Lung (tissue), 12 donors: ENCODE data around the gene TPD52L2. TPM values are rescaled to one million over a fixed set of nuclear protein-coding genes. Genes with fewer than 3 reads are reported as not detected.
"Not testable (repeated sequence)": the region's sequence is repeated elsewhere in the genome, so short reads cannot be mapped to it uniquely, and the experiment has no call there.

Experiments used
- ATAC-seq: fragments of 200-7000 bp; cut with Tn5 transposase; one replicate; pipeline ENCODE4 v1.9.1; 2020; ENCODE audit warnings: moderate number of reproducible peaks; ENCODE audit not compliant: insufficient read depth, low FRiP score
- DNase-seq, 3 donors: peaks; one replicate each; pipeline ENCODE4 v3.0.0-alpha.2; 2013 to 2017
- H3K27ac ChIP-seq, 2 donors: one replicate each; pipeline ENCODE4 v1.5.1; 2013; ENCODE audit warnings: mild to moderate bottlenecking in 2 of 2, moderate library complexity in 2 of 2, control low read depth in 1 of 2, inconsistent platforms in 1 of 2, low read depth in 1 of 2, low read length in 1 of 2
- H3K27me3 ChIP-seq, 3 donors: one replicate each; pipeline ENCODE4 v1.5.1; 2013; ENCODE audit warnings: low read length in 2 of 3; ENCODE audit not compliant: control insufficient read depth in 3 of 3, insufficient read depth in 3 of 3
- H3K36me3 ChIP-seq, 4 donors: one replicate each; pipeline ENCODE4 v1.5.1; 2013; ENCODE audit warnings: low read length in 4 of 4, mild to moderate bottlenecking in 1 of 4, moderate library complexity in 1 of 4; ENCODE audit not compliant: control insufficient read depth in 4 of 4, insufficient read depth in 4 of 4
- H3K4me1 ChIP-seq, 5 donors: one replicate each; pipeline ENCODE4 v1.5.1; 2013; ENCODE audit warnings: low read length in 5 of 5, mild to moderate bottlenecking in 2 of 5, moderate library complexity in 1 of 5; ENCODE audit not compliant: control insufficient read depth in 5 of 5, insufficient read depth in 5 of 5
- H3K4me3 ChIP-seq: one replicate; pipeline ENCODE4 v1.5.1; 2013; ENCODE audit warnings: mild to moderate bottlenecking, control low read depth, moderate library complexity
- H3K9ac ChIP-seq, 2 donors: one replicate each; pipeline ENCODE4 v1.5.1; 2013; ENCODE audit warnings: low read length in 2 of 2, control low read depth in 1 of 2; ENCODE audit not compliant: insufficient read depth in 1 of 2
- H3K9me3 ChIP-seq, 4 donors: one replicate each; pipeline ENCODE4 v1.5.1; 2013; ENCODE audit warnings: low read length in 3 of 4, mild to moderate bottlenecking in 1 of 4, moderate library complexity in 1 of 4; ENCODE audit not compliant: control insufficient read depth in 4 of 4, insufficient read depth in 3 of 4
- CTCF ChIP-seq: IDR thresholded peaks from 2 replicates; pipeline ENCODE4 v1.5.1; 2012; ENCODE audit warnings: mild to moderate bottlenecking; ENCODE audit errors: control extremely low read depth, extremely low read depth
- WGBS, 2 donors: extraction: QIAGEN DNeasy Blood & Tissue Kit; methylation state at CpG; one replicate each; pipeline ENCODE4 v1.1.7; 2013; 5-methylcytosine and 5-hydroxymethylcytosine counted together
- polyA plus RNA-seq, 2 donors: library from polyadenylated mRNA; stranded (reverse); fragments of 200-250 nt; gene quantifications; one replicate each; pipeline ENCODE4 v1.2.1, GENCODE V29; 2013
- total RNA-seq, 2 donors: library from RNA; depleted of rRNA in 1 of 2; stranded (reverse); fragments of >200 nt in 1 of 2; gene quantifications; one replicate each; pipeline ENCODE4 v1.2.1, GENCODE V29; 2014 to 2021
- donor health status: control.
- donor health status: control.
- donor health status: Bipolar disorder and iron deficiency.
- donor health status: healthy.
- donor health status: DM: yes; HTN: yes; CAD: no.

Gene TPD52L2
- total and polyA plus RNA-seq, 4 donors, result 66.2 to 130 (median 79.3) TPM

GRCh38 chr20:63847237-63848002 is 17.6 kb upstream of the TPD52L2 start:
- Histone ChIP-seq H3K36me3 (no peaks in the 10 kb centered on the region), H3K9me3 (peaks cover 0 to 1% (median 0%) of the 10 kb centered on the region in 4 donors), H3K4me3 (no peak overlapping the region), H3K4me1 (peaks cover 0 to 26% (median 23%) of the 10 kb centered on the region in 5 donors), H3K9ac (peak overlapping the region in 1 of 2 donors; percentile 3), H3K27ac (peak overlapping the region; percentile 79), H3K27me3 (no peaks in the 10 kb centered on the region)
- ATAC-seq (no peak), DNase-seq (peak in 1 of 3 donors; percentile 70)
- 15 to 18% methylated on average over 15 to 16 of the region's 16 CpGs for WGBS, 2 donors
- no peak for TF ChIP-seq CTCF

- DNase-seq, result no peak
- Histone ChIP-seq H3K9ac (no peak overlapping the region), H3K27me3 (no peaks in the 10 kb centered on the region), H3K9me3 (peaks cover 0 to 1% (median 0%) of the 10 kb centered on the region in 4 donors), H3K4me1 (peaks cover 0 to 26% (median 23%) of the 10 kb centered on the region in 5 donors), H3K36me3 (no peaks in the 10 kb centered on the region), H3K27ac (peak overlapping the region; percentile 79), H3K4me3 (no peak overlapping the region)
- no peak for TF ChIP-seq CTCF
- ATAC-seq, result no peak
- 49 to 67% methylated on average over 28 of the region's 28 CpGs for WGBS, 2 donors
These were observed 16.8 kb upstream of the TPD52L2 start for GRCh38 chr20:63848003-63848911.

GRCh38 chr20:63850689-63851547 is 14.2 kb upstream of the TPD52L2 start:
- H3K27me3 ChIP-seq, result peaks cover 0 to 2% (median 0%) of the 10 kb centered on the region in 3 donors
- peaks cover 0 to 1% (median 0%) of the 10 kb centered on the region in 4 donors for H3K9me3 ChIP-seq
- no peak for DNase-seq
- no peaks in the 10 kb centered on the region for H3K36me3 ChIP-seq
- H3K27ac ChIP-seq, result no peak overlapping the region
- H3K9ac ChIP-seq, result no peak overlapping the region
- ATAC-seq, result no peak
- peaks cover 7 to 46% (median 33%) of the 10 kb centered on the region in 5 donors for H3K4me1 ChIP-seq
- no peak for TF ChIP-seq CTCF
- no peak overlapping the region for H3K4me3 ChIP-seq
- WGBS, 2 donors, result 73 to 78% methylated on average over 27 of the region's 27 CpGs

DNA sequence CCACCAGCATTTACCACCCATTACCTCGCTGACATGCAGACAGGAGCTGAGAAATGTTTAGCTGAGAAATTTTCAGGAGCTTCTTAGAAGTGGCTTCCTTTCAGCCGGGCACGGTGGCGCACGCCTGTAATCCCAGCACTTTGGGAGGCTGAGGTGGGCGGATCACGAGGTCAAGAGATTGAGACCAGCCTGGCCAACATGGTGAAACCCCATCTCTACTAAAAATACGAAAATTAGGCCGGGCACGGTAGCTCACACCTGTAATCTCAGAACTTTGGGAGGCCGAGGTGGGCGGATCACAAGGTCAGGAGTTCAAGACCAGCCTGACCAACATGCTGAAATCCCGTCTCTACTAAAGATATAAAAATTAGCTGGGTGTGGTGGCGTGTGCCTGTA is 13.5 kb upstream of the TPD52L2 start:
- ATAC-seq, result not testable (repeated sequence)
- 90 to 95% methylated on average over 14 of the region's 14 CpGs for WGBS, 2 donors

GRCh38 chr20:63853733-63854068 is 11.4 kb upstream of the TPD52L2 start:
- not testable (repeated sequence) for H3K4me3 ChIP-seq, H3K27me3 ChIP-seq, H3K9ac ChIP-seq, ATAC-seq, H3K36me3 ChIP-seq, H3K9me3 ChIP-seq, DNase-seq
- Histone ChIP-seq H3K4me1 (peaks cover 7 to 49% (median 31%) of the 10 kb centered on the region in 5 donors), H3K27ac (peak overlapping the region in 1 of 2 donors; percentile 82)
- 54 to 59% methylated on average over 4 of the region's 4 CpGs for WGBS, 2 donors

More for the DNA sequence above, 13.5 kb upstream of the TPD52L2 start:
- H3K4me1 ChIP-seq, result peaks cover 7 to 44% (median 27%) of the 10 kb centered on the region in 5 donors
- not testable (repeated sequence) for H3K4me3 ChIP-seq, H3K27ac ChIP-seq, H3K9ac ChIP-seq, DNase-seq, H3K9me3 ChIP-seq, H3K27me3 ChIP-seq, H3K36me3 ChIP-seq
